Erythroblast (primary cell): ENCODE measurements around the gene ABCC3.

ENCODE experiments used
- DNase-seq, 2 experiments: peaks; one replicate each; lab custom pipeline; 2025; lab: John Stamatoyannopoulos, UW
- GATA1 ChIP-seq: IDR thresholded peaks from 2 replicates; pipeline ENCODE4 v1.6.1; 2011; ENCODE audit warnings: low read depth, mild to moderate bottlenecking, control low read depth, low read length, moderate library complexity
- POLR2A ChIP-seq: IDR thresholded peaks from 2 replicates; pipeline ENCODE4 v1.6.1; 2011; ENCODE audit warnings: mild to moderate bottlenecking, low read length

Gene ABCC3

DNA sequence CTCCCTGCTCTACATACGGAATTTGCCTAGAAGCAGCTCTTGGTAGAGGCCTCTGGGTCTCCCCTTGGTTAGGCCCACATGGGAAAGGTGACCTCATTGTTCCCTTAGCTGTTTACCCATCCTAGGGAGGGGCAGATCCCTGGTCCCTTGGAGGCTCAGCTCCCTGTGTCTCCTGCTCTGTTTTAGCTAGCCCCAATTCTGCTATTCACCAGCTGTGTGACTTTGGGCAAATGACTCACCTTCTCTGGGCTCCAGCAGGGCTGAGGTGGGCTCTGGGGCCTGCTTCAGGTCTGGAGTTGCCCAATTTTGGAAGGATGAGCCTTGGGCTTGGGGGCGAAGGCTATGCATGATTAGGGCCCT, 3.9 kb downstream of the ABCC3 start:
- TF ChIP-seq GATA1 (no peak), POLR2A (no peak)
- no peak for DNase-seq

DNA sequence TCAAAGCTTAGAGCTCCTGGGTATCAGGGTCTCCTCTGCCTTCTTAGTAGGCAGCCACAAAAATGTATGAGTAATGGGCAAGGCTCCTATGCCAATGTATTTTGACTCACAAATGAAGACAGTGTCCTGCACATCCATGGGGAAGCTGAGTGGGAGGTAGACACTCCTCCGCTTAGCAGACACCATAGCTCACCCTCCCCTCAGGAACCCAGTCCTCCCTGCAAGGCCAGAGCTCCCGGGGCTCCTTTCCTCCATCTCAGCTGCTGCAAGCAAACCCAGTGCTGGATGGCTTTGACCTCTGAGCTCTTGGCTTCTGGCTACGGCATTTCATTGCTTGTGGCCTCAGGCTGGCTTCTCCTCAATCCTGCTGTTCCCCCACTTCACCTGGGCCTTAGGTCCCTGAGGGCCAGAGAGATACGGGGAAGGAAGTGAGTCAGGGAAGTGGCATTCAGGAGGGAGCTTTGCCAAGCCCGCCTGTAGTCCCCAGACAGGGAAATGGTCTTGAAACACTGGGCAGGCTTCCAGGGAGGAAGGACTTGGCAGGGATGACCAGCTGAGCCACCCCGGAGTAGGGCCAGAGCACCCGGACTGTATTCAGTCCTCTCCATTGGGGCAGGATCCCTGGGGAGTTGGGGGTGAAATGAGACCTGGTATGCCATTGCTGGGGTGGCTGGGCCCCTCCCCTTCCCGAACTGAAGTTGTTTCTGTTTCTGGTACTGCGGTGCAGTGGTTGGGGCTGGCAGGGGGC, 4.5 kb downstream of the ABCC3 start:
- TF ChIP-seq GATA1 (no peak), POLR2A (no peak)
- no peak for DNase-seq

DNA sequence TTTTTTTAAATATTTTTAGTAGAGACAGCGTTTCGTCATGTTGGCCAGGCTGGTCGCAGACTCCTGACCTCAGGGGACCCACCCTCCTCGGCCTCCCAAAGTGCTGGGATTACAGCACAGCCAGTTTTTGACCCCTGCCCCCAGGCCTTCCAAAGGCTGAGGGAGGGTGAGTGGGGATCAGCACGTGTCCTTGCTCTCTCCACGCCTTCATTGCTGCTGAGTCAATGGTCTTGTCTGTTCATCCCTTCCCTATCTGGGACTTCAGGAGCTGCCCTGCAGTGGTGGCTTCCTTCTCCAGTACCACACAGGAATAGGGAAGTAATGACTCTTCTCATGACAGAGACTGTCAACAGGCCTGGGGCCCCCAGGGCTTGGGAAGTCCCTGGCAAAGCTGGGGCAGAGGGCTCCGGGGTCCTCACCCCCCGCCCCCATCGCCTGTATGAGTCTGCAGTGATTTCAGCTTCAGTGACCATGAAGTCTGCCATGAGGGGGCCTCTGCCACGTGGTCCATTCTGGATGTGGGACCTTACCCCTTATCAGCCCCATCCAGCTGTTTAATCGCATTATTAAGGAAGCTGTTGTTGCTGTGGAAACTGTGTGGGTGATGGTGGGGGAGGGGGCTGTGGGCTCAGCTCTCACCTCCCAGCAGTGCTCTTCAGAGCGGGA, 6.1 kb downstream of the ABCC3 start:
- TF ChIP-seq GATA1 (no peak), POLR2A (no peak)
- peak; percentile 52 to 72 for DNase-seq

DNA sequence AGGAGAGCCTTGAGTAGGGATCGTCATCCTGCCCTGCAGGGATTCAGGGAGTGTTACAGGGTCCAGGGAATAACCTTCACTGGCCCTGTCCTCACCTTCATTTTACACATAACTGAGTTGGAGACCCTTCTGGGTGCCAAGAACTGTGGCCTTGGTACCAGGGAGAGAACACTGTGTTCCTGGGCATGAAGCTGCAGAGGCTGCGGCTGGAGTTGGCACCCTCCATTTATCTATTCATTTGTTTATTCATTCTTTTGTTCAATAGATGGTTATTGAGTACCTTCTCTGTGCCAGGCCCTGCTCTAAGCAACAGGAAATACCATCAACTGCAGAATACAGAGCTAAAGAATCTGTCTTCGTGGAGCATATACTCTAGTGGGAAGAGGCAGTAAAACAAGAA, 6.7 kb downstream of the ABCC3 start:
- DNase-seq = no peak
- TF ChIP-seq GATA1 (no peak), POLR2A (no peak)

DNA sequence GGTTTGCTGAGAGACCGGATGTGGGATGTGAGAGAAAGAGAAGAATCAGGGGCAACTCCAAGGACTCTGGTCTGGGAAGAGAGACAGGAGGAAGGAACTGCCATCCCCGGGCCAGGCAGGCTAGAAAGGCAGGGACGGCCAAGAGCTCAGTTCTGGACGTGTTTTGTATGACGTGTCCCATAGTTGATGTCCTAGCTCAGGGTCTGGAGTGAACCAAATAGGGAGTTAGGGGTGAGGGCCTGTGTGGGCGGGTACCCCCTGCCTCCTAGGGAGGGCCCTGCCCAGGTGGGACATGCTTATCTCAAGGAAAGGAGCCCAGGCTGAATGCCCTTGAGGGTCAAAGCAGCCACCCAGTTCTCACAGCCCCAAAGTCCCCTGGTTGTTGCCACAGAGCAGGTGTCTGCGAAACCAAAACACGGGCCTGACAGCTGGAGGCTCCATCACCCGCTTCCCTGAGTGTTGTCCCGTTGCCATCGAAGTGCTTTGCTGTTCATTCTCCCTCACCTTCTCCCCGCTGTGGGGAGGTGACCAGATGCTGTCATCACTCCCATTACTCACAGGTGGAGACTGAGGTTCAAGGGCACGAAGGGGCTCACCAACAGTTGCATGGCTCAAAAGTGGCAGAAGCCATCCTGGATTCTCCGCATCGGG, 7.5 kb downstream of the ABCC3 start:
- TF ChIP-seq GATA1 (no peak), POLR2A (no peak)
- DNase-seq = no peak

DNA sequence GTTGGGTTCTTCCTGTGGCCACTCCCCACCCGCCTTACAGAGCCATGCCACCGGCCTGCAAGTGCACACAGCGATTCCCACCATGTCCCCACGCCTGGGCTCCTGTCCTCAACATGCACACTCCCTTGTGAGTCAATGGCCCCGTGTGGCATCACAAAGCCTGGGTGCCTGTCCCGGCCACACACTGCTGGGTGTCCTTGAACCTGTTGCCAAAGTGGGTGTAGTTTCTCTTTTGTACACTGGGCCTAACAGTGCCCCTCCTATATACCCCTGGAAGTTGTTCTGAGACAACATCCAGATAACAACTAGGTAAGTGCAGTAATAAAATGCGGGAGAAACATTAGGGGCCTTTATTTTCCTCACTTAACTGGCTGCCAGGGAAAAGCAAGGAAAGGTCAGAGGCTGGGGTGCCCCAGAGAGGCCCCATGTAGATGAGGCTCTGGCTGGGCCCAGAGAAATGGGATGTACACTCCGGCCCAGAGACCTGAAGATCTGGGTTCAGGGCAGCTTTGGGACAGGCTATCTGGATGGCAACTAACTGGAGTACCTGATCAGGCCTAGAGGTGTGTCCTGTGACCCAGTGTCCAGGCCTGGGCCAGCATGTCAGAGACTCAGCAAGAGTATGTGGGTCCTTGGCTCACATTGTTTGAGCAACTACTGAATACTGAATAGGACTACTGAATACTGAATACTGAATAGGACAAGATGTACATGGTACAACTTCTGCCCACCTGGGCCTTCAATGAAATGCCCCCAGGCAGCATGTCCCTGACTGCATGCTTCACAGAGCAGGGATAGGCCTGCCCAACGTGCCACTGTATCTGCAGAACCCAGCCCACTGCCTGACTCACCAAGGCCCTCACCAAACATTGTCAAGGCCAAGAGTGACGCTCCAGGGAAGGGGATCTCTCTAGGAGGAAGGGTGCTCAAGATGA, 8.3 kb downstream of the ABCC3 start:
- TF ChIP-seq GATA1 = no peak
- TF ChIP-seq POLR2A = no peak
- no peak for DNase-seq

DNA sequence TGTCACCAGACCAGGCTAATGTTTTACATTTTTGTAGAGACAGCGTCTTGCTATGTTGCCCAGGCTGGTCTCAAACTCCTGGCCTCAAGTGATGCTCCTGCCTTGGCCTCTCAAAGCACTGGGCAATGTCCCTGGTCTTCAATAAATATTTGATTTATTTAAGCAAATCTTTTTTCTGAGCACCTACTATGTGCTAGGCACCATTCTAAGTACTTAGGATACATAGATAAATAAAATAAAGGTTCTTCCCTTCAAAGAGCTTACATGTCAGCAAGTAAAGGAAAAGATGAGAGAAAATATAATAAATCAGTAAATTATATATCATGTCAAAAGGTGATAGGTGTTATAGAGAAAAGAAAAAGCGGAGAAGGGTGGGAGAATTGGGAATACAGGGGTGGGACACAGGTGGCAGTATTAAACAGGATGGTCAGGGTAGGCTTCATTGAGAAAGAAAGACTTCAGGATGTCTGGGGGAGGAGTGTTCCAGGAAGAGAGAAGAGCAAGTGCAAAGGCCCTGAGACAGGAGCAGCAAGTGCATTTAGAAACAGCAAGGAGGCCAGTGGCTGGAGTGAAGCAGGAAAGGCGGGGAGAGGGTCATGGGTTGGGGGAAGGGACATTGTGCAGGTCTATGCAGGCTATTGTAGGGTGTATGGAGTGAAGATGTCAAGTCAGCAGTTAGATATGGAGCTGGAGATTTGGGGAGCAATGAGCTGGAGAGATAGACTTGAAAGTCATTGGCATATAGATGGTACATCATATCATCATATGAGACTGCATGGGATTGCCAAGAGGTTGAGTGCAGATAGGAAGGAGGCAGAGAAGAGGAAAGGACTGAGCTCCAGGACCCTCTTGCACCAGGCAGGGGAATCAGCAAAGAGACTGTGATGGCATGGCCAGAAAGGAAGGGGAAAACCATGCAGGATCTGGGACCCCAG, 11.3 kb downstream of the ABCC3 start:
- TF ChIP-seq GATA1 (no peak), POLR2A (no peak)
- no peak for DNase-seq

DNA sequence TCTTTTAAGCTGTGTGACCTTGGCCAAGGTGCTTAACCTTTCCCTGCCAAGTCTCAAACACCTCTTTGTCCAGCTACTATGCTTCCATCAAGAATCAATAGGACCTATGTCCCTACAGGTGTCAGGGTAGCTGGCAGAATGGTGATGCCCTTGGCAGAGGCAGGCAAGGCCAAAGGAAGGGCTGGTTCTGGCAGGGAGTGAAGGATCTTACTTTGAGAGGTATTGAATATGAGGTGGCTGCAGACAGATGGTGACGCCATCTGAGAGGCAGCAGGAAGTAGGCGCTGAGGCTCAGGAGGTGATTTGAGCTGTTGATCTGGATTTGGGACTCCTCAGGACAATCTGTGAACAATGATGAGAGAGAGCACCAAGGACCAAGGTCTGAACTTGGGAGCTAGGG, 12.5 kb downstream of the ABCC3 start:
- no peak for TF ChIP-seq GATA1
- no peak for TF ChIP-seq POLR2A
- no peak for DNase-seq

DNA sequence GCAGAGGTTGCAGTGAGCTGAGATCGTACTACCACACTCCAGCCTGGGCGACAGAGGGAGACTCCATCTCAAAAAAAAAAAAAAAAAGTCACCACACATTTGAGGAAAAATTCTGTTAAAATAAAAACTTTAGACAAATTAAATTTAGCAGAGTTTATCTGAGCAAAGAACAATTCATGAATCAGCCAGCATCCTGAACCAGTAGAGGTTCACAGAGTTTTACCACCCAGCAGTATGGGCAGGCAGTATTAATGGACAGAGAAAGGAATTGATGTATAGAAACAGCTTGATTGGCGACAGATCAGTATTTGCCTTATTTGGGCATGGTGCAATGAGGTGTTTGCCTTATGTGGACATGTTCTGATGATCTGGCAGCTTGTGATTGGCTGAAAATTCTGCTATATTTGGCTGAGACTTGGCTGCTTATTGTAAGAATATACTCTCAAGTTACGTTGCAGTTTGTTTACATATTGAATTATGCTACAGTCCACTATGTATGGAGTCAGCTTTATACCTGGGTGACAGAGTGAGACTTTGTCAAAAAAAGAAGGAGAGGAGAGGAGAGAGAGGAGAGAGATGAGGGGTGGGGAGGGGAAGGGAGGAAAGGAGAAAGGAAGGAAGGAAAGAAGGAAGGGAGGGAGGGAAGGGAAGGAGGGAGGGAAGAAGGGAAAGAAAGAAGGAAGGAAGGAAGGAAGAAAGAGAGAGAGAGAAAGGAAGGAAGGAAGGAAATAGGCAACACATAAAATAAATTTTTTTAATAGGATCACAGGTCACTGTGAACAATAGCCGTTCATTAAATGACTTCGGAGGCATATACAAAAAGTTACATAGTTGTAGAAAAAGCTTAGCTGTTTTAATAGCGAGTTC, 14.6 kb downstream of the ABCC3 start:
- TF ChIP-seq GATA1 = no peak
- no peak for TF ChIP-seq POLR2A
- no peak for DNase-seq

DNA sequence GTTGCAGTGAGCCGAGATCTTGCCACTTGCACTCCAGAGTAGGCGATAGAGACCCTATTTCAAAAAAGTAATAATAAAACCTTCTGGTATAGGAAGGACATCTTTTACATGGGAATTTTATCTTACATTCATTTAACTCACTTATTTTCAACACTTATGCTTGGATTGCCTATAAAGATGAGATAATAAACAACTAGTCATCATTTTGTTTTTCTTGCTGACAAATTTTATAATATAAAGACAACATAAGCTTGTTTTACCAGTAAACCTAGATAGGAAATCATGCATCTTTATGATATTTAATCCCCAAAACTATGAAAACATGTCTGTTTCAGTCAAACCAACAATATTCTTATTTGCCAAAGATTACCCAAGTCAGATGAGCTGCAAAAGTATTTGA, 17.0 kb downstream of the ABCC3 start:
- TF ChIP-seq GATA1 = no peak
- no peak for TF ChIP-seq POLR2A
- DNase-seq = no peak

DNA sequence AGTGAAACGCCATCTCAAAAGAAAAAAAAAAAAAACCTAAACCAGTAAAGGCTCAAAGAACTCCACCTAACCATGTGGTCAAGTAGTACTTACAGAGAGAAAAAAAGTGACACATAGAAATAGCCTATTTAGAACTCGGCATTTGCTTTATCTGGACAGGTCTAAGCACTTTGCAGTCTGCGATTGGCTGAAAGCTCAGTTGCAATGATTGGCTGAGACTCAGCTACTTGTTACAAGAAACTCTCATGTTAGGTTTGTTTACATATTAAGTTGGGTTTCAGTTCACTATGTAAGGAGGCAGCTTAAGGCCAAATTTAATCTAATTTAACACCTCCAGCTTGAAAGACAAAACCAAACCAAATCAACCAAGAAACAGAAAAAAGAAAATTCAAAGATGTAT, 19.1 kb downstream of the ABCC3 start:
- DNase-seq = no peak
- no peak for TF ChIP-seq GATA1
- no peak for TF ChIP-seq POLR2A
